COLO668 (cell line): ENCODE results near the gene RALGAPA2.
"Not testable (repeated sequence)": the region's sequence is repeated elsewhere in the genome, so short reads cannot be mapped to it uniquely, and the experiment has no call there.

Source experiments
- DNase-seq: peaks from one replicate; lab custom pipeline; 2025; ENCODE audit not compliant: unreplicated experiment; lab: John Stamatoyannopoulos, UW

Gene RALGAPA2

DNA sequence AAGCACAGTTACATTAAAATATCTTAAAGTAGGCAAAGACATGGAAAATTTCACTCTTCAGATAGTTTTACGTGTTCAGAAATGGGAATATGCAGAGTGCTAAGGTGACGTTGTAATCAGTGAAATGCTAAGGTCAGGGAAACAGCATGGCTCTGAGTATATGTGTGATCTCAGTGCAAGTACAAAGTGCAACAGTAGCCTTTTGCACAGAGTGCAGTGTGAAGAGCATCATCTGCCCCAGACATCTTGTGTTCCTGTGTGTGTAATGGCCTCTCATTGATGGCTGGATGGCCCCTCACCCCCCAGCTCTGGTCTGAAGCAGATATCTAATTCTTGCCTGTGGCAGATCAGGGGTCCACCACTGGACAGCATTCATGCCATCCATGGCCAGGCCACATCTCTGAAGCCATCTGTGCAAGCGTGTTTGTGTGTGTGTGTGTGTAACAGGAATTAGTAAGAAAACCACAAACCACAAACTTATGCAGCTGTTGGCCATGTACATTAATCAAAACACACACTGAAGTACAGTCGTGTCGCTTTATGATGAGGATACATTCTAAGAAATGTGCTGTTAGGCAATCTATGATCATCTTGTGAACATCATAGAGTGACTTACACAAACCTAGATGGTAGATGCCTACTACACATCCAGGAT is 165.1 kb downstream of the RALGAPA2 start:
- DNase-seq = no peak

DNA sequence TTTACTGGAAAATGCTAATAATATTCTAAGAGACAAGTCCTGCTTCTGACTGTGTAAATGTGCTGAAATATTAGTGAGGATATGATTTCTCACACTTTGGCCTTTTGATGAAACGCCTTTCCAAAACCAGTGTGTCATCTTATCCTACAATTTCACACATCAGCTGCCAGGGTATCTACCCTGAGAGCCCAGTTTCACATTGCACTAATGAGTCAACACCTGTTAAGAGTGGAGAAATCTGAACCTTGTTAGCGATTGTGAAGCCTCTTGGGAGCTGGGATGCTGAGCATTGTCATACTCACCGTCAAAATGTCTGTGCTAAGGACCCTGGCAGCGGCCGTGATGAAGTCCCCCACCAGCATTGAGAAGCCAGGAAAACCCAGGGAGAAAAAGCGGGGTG is 166.0 kb downstream of the RALGAPA2 start:
- peak; percentile 55 for DNase-seq

- not testable (repeated sequence) for DNase-seq
These were observed 169.1 kb downstream of the RALGAPA2 start for GRCh38 chr20:20543348-20543747.

DNA sequence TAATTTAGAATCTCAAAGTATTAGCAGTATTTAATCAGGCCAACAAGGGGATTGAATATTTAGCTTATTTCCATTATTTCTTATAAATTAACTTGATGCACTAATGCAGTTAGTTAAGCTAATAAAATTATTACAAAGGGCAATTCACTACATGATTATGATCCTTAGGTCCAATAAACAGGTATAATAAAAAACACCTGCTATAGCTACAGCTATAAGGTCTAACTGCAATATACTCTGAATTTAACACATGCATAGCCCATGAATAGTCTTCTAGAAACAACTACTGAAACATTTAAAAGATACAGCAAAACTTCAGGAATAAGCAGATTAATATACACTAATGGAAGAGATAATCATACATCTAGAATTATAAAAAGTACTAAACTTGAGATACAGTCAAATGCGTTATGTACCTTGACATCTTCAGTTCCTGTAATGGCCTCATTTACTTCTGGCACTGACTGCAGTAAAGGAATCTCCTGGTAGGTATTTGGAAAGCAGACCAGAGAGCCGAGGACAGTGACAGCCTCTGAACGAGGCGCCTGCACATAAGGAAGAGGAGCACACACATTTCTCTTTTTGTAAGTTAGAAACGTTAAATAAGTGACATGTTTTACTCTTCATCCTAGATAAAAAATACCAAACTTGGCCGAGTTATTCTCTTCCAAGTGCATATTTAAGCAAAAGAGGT is 176.1 kb downstream of the RALGAPA2 start:
- no peak for DNase-seq

- DNase-seq = no peak
These were observed 177.4 kb downstream of the RALGAPA2 start for GRCh38 chr20:20535051-20535450.

- no peak for DNase-seq
These were observed 181.2 kb downstream of the RALGAPA2 start for GRCh38 chr20:20531283-20531682.

- DNase-seq = no peak
These were observed 181.9 kb downstream of the RALGAPA2 start for GRCh38 chr20:20530428-20531151.

GRCh38 chr20:20529597-20529996 is 182.8 kb downstream of the RALGAPA2 start:
- no peak for DNase-seq

DNA sequence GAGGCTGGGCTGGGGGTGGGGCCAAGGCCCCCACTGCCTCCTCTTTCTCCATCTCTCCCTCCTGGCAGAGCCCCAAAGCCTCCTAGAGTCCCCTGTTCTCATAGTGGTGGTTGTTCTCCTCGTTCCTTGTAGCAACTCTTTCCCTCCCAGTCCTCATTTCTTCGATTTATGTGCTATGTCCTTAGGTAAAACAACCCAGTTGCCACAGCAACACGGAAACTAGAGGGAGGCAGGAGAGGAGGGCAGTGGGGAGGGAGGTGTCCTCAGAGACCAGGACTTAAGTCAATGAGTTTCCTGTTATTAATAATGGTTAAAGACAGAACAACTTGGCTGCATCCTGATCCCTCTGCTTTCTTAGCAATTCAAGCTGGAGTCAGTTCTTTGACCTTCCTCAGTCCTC is 183.6 kb downstream of the RALGAPA2 start:
- no peak for DNase-seq

DNA sequence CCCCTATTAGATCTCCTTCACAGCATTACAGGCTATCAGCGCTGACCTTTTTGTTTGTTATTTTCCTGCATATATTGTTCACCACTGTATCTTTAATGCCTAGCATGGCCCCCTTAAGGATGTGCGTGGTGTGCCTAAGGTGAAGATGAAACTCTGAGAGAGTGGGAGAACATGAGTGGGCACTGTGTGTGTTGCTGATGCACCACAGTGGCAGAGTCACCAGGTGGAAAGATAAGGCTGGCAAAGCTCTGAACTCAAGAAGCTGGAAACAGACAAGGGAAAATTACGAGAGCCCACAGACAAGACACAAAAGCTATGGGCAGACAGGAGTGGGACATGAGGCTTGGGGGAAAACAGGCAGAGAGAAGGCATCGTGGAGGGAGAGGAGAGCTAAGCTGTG is 184.8 kb downstream of the RALGAPA2 start:
- no peak for DNase-seq

DNA sequence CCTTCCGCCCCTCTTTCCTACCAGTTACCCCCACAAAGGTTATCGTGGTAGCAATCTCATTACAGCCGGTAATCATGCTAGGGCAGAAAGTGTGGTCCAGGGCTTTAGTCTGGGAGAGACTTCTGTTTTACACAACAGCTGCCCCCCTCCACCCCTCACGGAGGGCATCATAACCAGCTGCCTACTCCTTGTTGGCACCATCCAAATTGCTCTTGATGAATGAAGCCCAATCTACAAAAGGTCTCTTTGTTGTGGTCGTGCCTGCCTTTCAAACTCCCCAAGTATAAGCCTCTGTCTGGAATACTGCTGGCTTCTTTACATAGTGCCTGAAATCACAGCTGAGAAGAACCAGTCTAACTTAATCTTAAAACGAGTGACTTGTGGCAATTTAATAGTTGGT is 186.7 kb downstream of the RALGAPA2 start:
- DNase-seq = no peak

DNA sequence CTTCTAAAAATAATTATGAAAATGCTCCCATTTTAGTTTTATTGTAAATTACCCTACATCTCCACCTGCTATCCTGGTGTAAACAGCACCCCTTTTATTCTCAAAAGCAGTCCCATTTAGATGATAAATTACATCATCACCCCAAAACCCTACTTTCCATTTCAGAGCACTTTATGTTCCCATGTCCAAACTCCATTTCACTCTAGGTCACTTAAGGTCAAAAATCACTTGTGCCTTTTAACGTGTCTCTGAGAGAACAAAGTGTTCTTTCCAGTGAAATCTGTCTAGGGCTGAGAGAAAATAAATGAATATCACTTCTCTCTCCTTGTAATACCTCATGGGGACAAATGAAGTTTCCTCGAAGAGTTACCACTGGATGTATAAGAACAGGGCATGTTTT is 187.2 kb downstream of the RALGAPA2 start:
- no peak for DNase-seq

DNA sequence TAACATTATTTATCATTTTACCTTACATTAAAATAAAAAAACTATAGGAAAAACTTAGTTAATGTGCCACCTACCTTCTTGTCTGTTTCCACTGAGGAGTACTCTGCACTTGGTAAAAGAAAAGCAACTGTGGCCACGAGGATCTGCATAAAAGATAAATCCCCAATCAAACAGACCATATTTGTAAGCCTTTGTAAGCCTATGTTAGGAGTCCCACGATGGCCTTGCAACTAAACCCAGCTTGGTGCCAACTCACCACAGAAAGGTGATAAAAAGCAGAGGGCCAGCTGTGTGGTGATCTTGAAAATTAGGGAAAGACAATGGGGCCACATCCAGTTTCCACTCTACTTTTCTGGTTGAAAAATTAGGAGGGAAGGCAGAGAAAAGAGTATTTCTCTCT is 187.7 kb downstream of the RALGAPA2 start:
- no peak for DNase-seq

GRCh38 chr20:20521736-20522135 is 190.7 kb downstream of the RALGAPA2 start:
- DNase-seq = no peak

GRCh38 chr20:20520776-20521175 is 191.7 kb downstream of the RALGAPA2 start:
- no peak for DNase-seq

DNA sequence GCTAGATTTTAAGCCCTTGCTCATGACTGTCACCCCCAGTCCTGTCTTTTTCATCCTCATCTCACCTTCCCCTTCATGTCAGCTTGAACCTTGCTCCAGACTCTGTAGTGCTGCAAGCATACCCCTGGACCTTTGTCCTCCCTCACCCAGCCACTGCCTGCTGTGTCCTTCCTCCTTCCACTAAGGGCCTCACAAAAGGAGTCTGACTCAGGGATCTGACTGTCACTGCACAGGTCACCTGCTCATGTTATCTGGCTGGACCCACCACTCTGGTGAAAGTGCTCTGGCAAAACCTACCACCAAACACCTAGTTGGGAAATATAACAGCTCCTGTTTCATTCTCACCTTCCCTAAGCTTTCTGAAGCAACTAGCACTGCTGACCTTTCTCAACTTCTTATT is 193.2 kb downstream of the RALGAPA2 start:
- DNase-seq = no peak

DNA sequence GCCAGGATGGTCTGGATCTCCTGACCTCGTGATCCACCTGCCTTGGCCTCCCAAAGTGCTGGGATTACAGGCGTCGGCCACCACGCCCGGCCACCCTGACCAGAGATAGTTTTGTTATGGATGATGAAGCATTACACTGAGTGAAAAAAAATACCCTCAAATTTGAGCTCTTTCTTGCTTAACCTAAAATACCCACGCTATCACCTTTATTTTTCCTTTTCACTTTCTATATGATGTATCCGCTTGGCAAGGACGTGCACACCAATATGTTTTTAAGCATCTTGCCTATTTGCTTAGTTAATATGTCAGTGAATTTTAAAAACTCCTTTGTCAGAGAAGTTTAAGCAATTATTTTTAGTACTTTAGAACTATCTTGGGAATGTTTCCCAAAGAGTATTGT is 194.2 kb downstream of the RALGAPA2 start:
- DNase-seq = no peak

DNA sequence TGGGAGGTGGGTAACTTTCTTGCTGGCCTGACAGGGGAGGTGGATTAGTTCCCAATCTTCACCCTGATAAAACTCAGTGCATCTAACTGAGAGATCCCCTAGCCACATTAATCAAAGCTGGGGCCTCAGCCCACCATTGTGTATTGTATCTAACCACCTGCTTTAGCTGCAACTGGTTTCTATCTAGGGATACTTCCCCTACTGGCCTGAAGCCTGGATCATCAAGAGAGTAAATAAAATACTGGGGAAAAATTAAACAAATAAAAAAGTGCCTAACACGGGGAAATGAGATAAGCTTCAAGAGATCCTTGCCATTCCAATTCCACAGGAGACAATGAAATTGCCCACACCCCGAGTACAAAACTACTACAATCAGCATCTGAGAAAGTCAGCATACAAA is 195.1 kb downstream of the RALGAPA2 start:
- no peak for DNase-seq

- DNase-seq = no peak
These were observed 198.7 kb downstream of the RALGAPA2 start for GRCh38 chr20:20513720-20514119.

DNA sequence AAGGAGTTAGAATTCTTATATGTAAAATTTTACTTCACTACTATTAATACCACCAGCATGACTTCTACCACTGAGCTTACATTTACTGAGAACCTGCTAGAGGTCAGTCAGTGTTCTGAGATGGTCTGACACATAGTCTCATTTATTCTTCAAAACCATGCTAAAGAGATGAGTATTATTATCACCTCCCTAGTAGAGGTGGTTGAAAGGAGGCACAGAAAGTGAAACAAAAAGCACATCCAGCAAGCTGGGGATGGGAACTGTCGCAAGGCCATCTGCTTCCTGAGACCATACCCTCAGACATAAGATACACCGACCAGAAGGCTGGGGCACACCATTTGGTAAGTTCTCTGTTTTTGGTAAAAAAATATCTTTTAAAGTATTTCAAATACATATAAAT is 206.9 kb downstream of the RALGAPA2 start:
- no peak for DNase-seq

DNA sequence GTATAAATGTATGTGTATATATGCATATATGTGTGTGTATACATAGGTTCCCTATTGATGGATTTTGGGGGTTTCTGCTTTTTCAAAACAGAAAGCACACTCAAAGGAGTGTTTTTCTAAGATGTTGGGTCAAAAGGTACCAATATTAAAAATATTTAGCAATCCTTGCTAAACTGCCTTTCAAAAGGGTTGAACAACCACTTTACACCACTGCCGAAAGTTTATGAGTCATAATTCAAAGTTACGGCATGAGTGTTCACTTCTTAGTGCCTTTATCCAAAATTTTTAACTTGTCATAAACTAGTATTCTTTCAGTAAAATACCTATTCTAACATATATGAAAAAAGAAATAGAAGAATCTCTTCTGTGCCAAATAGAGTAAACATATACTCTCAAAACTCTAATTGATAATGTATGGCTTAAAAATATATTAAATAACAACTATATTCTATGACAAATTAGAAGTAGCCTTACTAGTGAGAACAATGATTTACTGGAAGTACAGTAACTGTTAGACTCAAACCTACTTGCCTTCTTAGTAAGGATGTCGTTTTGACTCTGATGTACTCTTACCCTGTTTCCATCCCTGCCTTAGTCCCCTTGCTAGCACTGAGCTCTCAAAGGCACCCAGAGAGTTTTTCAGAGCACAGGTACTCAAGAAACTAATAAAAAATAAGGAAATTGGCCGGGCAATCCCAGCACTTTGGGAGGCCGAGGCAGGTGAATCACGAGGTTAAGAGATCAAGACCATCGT is 208.5 kb downstream of the RALGAPA2 start:
- DNase-seq = no peak

DNA sequence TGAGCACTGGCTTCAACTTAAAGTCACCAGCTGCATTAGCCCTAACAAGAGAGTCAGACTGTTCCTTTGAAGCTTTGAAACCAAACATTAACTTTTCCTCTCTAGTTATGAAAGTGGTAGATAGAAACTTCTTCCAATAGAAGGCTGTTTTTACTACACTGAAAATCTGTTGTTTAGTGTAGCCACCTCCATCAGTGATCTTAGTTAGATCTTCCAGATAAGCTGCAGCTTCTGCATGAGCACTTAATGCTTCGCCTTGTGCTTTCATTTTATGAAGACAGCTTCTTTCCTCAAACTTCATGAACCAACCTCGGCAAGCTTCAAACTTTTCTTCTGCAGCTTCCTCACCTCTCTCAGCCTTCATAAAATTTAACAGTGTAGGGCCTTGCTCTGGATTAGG is 211.3 kb downstream of the RALGAPA2 start:
- DNase-seq = no peak
